ENCODE measurements around the gene MFSD12.

Gene MFSD12

DNA sequence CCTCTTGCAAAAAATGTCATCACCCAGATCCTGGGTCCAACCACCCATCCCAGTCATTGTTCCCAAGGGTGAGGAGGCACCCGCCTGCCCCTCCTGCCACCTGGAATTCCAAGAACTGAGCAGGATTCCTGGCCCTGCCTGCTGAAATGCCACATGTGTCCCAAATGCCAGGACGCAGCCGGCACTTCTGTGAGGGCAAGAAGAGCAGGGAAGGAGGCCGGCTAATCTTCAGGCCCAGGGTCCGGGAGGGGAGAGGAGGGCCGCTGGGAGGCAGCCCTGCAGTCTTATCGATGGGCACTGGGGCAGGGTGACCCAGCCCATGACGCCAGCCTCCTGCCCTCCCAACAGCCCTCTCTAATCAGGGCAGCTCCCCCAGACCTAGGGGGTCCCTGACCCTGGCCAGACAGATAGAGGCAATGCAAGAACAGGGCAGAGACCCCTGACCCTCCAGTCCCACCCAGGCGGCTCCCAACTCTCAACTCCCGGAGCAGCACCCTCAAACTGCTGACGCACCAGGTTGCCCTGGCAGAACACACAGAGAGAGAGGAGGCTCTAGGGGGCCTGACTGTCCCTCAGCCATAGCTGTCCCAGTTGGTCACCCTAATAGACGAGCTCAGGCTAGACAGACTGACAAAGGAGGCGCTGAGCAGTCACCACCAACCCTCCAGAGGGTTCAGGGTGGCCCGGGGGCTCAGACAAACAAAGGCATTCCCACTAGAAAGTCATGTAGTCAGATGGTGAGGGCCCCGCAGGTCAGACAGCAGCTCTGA is 1.5 kb downstream of the MFSD12 start:
- DNase-seq: no peak

DNA sequence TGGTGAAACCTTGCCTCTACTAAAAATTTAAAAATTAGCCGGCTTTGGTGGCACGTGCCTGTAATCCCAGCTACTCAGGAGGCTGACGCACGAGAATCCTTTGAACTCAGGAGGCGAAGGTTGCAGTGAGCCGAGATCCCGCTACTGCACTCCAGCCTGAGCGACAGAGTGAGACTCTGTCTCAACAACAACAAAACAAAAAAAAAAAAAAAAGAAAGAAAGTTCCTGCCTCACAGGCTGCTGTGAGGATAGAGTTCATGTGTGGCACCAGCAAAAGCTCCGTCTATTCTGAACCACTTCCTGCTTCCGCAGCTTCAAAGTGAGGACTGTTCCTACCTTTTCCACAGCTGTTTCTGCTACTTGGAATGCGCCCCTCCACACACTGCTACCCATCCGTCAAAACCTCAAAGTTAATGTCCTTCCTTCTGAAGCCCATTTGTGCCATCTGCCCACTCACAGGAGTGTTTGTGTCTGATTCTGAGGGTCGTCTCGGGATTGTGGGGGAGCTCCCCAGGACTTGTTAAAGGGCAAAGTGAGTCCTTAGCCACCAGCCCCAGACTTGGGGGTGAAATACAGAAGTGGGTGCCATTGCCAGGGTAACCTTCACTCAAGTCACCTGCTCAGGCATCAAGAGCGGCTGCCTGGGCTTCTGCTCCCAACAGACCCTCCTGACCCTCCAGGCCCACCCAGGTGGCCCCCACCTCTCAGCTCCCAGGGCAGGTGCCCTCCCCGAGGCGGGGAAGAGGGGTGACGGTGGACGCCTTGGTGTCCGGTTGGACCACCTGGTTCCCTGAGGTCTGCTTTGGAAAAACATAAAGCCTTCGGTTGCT is 2.9 kb downstream of the MFSD12 start:
- DNase-seq: peak; percentile 36 to 67

DNA sequence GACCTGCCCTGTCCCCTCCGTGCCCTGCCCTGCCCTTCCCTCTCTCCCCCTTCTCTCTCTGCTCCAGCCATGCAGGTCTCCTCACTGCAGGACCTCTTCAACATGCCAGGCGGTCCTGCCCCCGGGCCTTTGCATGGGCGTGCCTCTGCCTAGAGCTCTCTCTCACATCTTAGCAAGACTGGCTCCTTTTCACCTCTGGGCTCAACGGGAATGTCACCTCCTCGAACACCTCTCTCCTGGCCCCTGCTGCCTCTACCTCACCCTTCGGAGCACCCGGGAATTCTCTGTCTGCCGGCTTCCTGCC is 5.6 kb downstream of the MFSD12 start:
- no peak for DNase-seq

DNA sequence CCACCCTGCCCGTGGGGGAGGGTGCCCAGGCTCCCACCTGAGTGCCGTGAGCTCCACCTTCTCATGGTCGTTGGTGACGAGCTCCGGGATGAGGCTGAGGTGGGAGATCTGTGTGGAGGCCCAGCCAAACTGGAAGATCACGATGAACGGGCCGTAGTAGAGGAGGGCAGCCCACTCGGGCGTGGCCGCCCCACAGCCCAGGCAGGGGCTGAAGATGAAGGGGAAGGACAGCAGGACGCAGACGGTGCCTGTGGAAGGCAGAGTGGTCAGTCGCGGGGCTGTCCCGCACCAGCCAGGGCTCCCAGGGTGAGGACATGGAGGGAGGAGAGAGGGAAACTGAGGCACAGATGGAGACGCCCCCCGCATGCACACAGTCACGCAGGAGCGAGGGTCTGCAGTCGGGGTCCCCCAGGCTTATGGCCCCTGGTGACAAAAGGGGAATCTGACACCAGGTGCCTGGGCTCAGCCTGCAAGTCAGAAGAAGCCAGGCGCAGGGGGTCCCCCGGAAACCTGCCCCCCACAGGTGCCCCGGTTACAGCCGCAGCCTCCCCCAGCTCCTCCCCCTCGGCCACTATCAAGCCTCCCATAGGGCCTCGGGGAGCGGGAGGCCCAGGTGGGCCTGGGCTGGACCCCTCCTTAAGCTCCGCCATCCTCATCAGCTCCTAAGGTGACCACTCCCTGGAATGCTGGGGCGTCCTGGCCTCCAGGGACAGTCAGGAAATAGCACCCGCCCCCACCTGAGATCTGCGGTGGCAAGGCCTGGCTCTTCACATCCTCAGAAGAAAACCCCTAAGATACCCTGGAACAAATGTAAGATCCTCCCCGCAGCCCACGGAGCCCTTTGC is 6.2 kb downstream of the MFSD12 start:
- DNase-seq: no peak

DNA sequence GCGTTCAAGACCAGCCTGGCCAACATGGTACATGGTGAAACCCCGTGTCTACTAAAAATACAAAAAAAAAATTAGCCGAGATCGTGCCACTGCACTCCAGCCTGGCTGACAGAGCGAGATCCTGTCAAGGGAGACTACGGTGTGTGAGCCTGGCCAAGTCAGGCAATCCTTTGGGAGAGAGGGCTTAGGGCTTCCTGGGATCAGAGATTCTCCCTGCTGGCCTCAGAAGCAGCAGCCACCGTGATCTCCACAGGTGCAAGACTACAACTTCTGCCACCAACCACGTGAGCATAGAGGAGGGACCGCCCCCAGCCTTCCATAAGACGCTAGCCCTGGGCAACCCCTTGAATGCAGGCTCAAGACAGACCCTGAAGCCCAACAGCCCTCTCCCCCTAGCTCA is 7.6 kb downstream of the MFSD12 start:
- no peak for DNase-seq

DNA sequence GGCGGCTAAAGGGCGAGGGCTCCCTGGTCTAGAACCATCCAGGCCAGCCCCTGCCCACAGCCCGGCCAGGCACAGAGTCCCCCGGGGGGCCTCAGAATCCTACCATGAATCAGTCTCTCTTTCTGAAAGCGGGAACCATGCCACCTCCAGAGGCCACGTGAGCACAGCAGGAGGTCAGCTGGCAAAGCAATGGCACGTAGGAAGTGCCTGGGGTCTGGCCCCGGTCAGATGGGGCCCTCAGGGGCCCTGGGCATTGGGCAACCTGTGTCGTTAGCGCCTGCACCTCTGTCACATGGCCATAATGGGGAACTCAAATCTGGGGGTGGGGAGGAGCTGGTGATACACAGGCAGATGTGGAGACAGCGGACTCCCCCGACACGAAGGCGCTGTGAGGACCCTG is 8.8 kb downstream of the MFSD12 start:
- peak in 1 of 2 donors; percentile 62 for DNase-seq

DNA sequence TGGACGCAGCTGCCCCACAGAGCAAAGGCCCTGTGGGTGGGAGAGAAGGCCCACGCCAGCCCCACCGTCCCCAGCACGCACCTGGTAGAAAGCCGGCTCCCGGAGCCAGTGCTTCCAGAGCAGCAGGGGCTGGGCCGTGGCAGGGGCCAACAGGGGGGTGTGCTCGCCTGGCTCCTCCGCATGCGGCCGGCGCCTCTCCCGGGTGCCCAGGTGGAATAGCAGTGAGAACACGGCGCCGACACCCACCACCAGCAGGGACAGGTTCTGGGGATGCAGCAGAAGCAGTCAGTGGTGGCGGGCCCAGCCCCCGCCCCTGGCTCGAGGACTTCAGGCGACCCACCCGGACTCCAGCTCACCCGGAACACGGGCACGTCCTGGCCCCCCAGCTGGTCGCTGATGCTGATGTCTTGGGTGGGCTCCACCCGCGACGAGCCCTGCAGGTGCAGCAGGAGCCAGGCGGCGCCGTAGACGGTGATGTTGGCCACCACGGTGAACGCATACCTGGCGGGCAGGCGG is 9.6 kb downstream of the MFSD12 start:
- no peak for DNase-seq

DNA sequence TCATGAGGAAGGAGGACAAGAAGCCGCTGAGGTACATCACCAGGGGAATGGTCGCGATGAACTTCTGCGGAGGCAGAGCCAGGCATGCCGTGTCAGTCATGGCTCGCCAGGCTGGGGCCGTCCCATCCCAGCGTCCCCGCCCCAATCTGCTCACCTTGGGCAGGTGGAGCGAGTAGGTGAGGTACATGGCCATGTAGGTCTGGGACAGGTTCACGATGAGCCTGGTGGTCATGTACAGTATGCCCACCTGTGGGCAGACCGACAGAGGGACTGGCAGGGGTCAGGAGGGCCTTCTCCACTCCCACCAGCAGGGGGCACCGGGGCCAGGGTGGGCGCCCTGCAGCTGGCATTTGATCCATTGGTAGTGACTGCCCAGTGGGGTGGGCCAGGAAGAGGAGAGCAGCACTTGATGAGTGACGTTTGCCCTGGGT is 10.1 kb downstream of the MFSD12 start:
- DNase-seq: peak in 1 of 2 donors; percentile 36

DNA sequence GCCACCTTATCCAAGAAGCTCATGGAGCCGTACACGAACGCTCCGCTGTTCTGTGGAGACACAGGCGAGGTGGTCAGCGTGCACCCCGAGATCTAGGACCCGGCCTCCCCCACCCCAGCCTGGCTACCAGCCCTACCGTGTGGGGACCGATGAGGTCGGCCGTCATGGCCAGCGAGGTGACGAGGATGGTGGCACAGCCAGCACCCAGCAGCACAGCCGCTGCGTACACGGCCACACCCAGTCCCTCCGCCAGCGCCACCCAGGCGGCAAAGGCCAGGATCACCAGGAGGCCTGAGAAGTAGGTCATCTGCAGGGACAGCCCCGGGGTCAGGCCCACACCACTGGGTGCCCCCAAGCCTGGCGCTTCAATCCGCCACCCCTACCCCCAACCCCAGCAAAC is 11.3 kb downstream of the MFSD12 start:
- DNase-seq: no peak

DNA sequence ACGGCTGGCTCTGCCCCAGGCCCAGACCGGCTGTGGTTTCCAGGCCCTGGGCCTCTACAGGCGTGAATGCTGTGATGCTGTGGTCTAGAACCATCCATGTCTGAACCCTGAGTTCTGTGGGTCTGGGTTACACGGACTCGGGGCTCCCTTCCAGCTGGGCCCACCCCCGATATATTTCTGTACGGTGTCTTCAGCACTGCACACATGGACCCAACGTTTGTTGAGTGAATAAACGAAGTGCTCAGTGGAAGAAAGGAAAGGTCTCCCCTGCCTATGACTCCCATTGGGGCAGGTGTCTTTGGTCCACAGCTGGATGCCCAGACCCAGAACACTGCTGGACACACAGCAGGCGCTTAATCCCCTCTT is 11.7 kb downstream of the MFSD12 start:
- DNase-seq: no peak

DNA sequence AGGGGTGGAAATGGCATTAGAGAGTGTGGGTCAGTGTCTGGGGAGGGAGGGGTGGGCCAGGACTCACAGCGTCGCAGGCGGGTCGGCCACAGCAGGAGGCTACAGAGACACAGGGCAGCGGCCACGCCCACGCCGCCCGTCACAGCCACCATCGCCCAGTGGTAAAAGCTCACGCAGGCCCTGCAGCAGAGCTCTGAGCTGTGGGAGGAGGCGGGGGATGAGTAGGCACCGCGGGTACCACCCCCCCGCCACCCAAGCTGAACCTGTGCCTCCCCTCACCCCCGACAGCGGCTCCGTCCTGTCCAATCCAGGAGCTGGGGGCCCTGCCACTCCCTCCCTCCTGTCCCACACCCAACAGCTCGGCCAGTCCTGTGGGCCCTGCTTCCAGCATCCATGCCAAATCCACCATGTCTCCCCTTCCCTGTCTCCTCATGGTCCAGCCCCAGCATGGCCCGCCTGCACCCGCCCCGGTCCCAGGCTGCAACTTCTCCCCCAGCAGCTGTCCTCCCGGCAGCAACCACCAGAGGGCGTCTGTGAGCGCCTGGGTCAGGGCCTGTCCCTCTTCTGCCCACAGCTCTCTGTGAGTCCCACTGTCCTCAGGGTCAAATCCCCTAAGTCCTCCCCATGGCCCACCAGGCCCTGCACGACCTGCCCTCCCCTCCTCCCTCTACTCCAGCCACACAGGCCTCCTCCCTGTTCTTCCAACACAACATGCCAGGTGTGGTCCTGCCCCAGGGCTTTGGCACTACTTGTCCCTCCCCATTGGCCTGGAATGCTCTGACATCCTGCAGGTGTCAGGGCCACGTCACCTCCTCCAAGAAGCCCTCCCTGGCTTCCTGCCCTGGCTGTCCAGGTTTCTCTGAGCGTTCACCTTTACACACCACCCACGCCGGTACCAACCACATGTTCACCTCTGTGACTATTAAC is 12.4 kb downstream of the MFSD12 start:
- peak; percentile 66 to 80 for DNase-seq

DNA sequence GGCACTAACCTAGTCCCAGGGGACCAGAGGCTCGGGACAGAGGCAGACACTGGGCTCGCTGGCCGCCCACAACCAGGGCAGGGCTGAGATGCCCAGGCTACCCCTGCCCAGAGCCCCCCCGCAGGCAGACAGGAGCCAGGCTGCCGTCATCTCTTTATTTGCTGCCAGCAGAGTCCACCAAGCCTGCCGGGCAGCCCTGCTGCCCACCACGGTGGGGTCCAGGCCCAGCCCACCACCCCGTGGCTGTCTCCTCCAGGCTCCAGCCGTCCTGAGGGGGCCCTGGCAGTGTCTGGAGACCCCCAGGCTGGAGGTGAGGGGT is 13.4 kb downstream of the MFSD12 start:
- no peak for DNase-seq

DNA sequence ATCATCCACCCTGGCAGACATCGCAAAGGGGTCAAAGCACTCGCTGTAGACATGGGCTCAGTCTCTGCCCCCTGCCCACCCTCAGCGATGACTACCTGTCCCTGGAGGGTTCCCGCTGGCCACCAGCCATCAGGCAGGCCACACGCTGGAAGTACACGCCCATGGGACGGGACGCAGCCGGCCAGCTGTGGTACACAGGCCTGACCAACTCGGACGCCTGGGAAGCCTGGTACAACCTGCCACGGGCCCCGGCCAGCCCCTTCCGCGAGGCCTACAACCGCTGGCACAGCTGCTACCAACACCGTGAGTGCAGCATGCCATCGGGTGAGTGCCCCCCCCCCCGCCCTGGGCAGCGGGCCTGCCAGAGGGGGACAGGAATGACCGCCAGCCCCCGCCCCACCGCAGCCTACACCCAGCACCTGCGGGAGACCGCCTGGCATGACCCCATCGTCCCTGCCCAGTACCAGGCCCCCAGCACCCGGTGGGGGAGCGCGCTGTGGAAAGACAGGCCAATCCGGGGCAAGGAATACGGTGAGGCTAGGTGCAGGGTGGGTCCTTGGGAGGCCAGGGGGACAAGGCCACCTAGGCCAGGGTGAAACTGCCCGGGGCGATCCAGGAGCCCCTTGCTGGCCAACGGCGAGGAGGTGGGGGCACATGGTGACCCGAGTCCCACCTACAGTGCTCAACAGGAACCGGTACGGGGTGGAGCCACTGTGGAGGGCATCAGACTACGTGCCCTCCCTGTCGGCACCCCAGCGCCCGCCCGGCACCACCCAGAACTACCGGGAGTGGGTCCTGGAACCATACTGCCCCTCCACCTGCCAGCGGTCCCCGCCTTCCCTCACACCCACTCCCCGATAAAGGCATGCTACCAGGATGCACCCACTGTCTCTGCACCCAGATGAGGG is 14.0 kb downstream of the MFSD12 start:
- no peak for DNase-seq

DNA sequence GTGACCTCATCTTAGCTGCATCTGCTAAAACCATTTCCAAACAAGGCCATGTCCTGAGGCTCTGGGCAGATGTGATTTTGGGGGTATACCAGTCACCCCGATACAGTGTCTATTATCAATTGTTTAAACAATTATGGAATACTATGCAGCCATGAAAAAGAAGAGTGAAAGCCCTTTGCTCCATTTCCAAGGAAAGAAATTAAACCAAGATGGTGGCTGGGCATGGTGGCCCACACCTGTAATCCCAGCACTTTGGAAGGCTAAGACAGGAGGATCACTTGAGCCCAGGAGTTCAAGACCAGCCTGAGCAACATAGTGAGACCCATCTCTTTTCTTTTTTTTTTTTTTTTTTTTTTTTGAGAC is 17.6 kb downstream of the MFSD12 start:
- DNase-seq: no peak

DNA sequence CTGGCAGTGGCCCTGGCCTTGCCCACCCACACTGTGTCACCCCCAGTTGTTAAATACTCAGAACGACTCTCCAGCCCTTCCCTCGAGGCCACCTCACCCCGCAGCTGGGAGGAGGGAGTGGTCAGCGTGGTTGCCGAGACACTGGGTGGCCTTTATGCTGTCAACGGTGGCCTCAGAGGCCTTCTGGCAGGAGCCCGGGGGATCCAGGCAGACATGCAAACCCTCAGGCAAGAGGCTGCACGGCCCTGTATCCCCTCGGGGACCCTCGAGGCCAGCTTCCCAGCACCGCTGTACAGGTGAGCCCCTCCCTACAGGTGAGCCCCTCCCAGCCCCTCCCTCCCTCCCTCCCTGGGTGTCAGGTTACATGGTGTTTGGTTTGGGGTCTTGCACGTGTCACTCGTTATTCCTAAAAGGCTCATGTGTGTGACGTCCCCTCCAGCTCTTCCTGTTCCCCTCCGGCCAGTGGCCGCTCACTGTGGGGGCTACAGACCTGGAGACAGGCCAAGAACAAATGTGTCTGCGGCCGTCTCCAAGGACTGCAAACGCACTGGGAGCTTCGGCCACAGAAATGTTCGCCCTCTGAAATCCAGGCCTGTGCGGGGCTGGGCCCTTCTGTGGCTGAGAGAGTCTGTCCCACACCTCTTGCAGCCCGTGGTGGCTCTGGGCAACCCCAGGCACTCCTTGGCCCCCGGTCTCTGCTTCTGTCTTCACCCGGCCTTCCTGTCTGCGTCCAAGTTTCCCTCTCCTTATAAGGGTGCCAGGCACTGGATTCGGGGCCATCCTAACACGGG is 18.2 kb downstream of the MFSD12 start, which contains the start of gene TEKTIP1:
TSS of gene TEKTIP1 (plus strand) at position 210 of the 791 bp plus-strand sequence. CDS start at position 214, 4 bp downstream.
- no peak for DNase-seq

DNA sequence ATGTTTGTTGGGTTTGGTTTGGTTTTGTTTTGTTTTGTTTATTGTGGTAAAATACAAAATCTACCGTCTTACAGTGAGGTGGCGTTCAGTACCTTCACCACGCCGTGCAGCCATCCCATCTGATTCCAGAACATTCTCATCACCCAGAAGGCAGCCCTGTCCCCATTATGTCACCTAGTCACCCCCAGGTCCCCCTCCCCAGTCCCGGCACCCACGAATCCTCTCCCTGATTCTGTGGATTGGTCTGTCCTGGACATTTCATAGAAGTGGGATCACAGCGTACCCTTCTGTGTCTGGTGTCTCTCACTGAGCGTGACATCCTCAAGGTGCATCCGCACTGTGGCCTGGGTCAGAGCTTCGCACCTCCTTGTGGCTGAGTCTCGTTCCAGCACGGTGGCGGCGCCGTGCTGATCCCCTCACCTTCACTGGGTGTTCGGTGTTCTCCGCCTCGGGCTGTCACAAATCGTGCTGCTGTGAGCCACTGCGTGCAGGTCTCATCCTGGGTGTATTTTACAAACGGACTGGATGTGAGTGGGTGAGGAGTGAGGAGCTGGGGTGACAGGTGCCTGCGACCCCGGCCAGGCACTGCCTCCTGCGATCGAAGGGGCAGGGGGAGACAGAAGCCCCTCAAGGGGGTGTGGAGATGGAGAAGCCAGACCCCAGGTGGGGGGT is 19.0 kb downstream of the MFSD12 start:
- DNase-seq: no peak

DNA sequence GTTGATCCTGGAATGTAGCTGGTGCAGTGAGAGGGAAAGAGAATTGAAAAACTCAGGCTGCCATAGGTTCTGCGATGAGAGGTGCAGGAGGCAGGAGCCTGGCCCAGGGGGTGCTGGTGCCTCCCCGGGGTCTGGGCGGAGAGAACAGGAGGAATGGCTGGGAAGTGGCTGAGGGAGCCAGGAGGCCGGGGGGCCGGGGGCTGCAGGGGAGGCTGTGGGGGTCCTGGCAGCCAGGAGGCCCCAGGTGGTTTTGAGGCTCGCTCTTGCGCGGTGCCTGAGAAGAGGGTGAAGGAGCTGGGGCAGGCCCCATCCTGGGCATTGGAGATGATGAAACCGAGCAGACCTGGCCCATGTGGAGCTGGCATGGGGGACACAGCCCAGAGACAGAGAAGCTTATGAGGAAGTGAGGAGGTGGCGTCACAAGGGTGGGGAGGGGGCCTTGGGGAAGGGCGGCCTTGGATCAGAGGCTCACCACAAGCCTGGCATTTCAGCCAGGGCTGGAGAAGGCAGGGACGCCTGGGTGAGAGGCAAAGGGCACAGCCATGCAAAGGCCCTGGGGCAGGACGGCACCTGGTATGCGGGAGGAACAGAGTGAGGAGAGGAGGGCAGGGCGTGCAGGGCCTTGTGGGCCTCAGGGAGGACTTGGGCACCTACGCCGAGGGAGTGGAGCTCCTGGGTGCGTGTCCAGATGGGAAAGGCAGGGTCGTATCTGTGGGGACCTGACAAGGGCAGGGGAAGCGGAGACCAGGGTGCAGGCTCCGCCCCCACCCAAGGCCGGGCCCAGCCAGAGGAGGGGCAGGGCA is 19.7 kb downstream of the MFSD12 start:
- DNase-seq: no peak

DNA sequence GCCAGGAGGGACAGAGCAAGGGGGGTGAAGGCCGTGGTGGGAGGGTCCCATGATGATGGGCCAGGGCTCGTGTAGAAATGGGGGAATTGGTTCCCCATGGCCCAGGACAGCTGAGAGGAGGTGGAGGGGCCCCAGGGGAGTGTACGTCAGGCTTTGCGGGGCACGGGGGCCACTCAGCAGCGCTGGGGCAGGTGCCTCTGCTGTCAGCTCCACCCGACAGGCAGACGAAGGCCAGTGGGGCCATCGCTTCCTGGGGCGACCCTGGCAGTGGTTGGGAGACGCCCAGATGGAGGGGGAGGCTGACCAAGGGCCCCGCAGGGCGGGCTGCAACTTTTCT is 20.3 kb downstream of the MFSD12 start:
- DNase-seq: no peak
